HG03103 (cell line): Measurements from ENCODE around the gene TAS2R8.

Experiments
- ATAC-seq: cut with Tn5 transposase; IDR thresholded peaks from one replicate; pipeline ENCODE4 v1.9.1; 2021; ENCODE audit warnings: low read depth; ENCODE audit not compliant: unreplicated experiment

TAS2R8 gene

GRCh38 chr12:10756194-10756593 is 50.9 kb downstream of the TAS2R8 start:
- no peak for ATAC-seq
